NT2/D1 (cell line): ENCODE results near the gene CD83.

Source experiments
- DNase-seq: peaks from one replicate; pipeline ENCODE4 v3.0.0-alpha.2; 2011; ENCODE audit warnings: low read depth, low spot score
- H3K27me3 ChIP-seq: 2 replicates; pipeline ENCODE4 v1.6.0; 2011; ENCODE audit warnings: mild to moderate bottlenecking; ENCODE audit not compliant: insufficient read length, insufficient read depth
- H3K36me3 ChIP-seq: 2 replicates; pipeline ENCODE4 v1.6.1; 2011; ENCODE audit warnings: mild to moderate bottlenecking, low read length, mixed read lengths; ENCODE audit not compliant: insufficient read depth, insufficient read length
- H3K4me1 ChIP-seq: 2 replicates; pipeline ENCODE4 v1.5.1; 2011; ENCODE audit not compliant: insufficient read depth, insufficient read length
- H3K4me3 ChIP-seq: 2 replicates; pipeline ENCODE4 v1.5.1; 2011; ENCODE audit warnings: low read depth; ENCODE audit not compliant: insufficient read length
- H3K9ac ChIP-seq: 2 replicates; pipeline ENCODE4 v1.6.0; 2011; ENCODE audit warnings: low read depth; ENCODE audit not compliant: insufficient read length
- H3K9me3 ChIP-seq: 2 replicates; pipeline ENCODE4 v1.5.1; 2011; ENCODE audit warnings: mild to moderate bottlenecking, low read length; ENCODE audit not compliant: insufficient read depth
- SUZ12 ChIP-seq: IDR thresholded peaks from 2 replicates; pipeline ENCODE4 v1.6.1; 2011; ENCODE audit not compliant: insufficient read length, insufficient read depth; ENCODE audit errors: extremely low read depth
- YY1 ChIP-seq: IDR thresholded peaks from 2 replicates; pipeline ENCODE4 v1.6.1; 2011; ENCODE audit not compliant: insufficient read length, insufficient read depth
- ZNF274 ChIP-seq: IDR thresholded peaks from 2 replicates; pipeline ENCODE4 v1.6.1; 2011; ENCODE audit warnings: mild to moderate bottlenecking, low read depth, low read length

The CD83 gene

DNA sequence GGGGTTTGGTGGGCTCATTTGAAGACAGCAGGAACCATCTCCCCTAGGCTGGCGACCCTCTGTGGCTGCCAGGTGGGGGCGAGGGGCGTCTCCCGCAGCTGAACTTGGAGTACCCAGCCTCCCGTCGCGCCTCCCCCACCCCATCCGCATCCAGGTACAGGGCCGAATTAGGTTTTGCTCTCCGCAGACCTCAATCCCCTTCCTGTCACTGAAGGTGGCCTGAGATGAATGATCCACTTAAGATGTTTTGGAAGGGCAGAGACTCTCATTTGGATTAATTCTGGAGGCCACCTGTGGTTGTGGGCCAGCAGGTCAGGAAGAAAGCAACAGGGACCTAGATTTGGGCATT is 493 bp downstream of the CD83 start:
- H3K4me1 ChIP-seq, result no peaks in the 10 kb centered on the region
- H3K9me3 ChIP-seq, result no peaks in the 10 kb centered on the region
- H3K36me3 ChIP-seq, result no peaks in the 10 kb centered on the region
- H3K27me3 ChIP-seq, result peaks cover 28% of the 10 kb centered on the region
- H3K4me3 ChIP-seq, result peak overlapping the region; percentile 61
- peak overlapping the region; percentile 74 for H3K9ac ChIP-seq
- TF ChIP-seq ZNF274, result no peak
- no peak for TF ChIP-seq SUZ12
- TF ChIP-seq YY1, result no peak
- no peak for DNase-seq

DNA sequence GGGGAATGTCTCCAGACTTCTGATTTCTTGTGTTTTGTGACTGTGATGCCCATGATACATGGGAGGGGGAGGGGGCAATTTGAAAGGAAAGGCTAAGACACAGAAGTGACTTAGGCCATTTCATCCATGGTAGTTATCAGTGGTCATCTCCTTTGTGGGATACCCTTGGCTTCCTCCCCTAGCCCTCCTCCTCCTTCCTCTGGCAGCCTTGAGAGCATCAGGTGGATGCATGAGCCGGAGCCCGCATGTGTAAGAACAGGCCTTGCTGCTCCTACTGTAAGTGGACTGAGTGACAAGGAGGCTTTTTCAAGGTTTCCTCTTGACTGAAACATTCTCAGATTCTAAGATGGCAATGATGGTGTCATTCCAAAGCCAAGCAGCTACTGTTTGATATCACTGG is 874 bp downstream of the CD83 start:
- Histone ChIP-seq H3K4me3 (peak overlapping the region; percentile 61), H3K27me3 (peaks cover 28% of the 10 kb centered on the region), H3K4me1 (no peaks in the 10 kb centered on the region), H3K9ac (peak overlapping the region; percentile 74), H3K9me3 (no peaks in the 10 kb centered on the region), H3K36me3 (no peaks in the 10 kb centered on the region)
- no peak for DNase-seq
- TF ChIP-seq YY1, result no peak
- TF ChIP-seq ZNF274, result no peak

DNA sequence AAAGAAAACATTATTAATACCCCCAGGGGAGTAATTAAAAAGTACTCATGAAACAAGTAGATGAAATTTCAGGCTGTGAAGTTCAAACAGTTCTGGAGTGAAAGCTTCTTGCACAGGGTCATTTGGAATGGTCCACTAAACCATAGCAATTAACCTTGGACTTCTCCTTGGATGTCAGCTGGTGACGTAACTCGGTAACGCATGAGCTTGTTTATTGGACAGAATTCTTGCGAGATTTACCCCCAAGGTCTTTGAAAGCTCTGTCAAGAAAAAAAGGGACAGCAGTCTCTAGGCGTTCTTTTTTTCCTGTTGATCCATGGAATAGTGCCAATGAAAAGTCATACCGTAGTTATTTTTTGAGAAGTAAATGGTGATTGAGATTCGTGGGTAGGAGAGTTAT is 2.2 kb downstream of the CD83 start:
- no peak for TF ChIP-seq SUZ12
- no peak for TF ChIP-seq YY1
- TF ChIP-seq ZNF274, result no peak
- no peaks in the 10 kb centered on the region for H3K36me3 ChIP-seq
- no peak overlapping the region for H3K9ac ChIP-seq
- no peak overlapping the region for H3K4me3 ChIP-seq
- DNase-seq, result no peak
- no peaks in the 10 kb centered on the region for H3K9me3 ChIP-seq
- no peaks in the 10 kb centered on the region for H3K4me1 ChIP-seq
- peaks cover 28% of the 10 kb centered on the region for H3K27me3 ChIP-seq

DNA sequence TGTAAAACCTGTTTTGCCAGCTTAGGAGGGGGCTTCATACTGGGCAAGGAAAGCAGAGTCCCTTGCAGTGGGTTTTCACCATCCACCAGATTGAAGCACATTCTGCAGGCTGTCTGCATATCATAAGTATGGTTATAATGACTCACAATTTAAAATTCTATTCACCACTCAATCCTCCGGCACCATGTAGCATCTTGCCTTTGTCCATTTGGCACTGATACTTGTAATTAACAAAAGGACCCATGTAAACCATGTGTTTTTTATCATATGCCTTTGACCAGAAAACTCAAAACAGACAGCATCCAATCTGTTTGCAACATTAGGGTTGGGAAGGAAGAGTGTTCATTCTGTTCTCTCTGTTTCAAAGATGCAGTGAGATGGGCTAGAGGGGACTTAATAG is 3.0 kb downstream of the CD83 start:
- no peaks in the 10 kb centered on the region for H3K36me3 ChIP-seq
- no peak for DNase-seq
- TF ChIP-seq YY1 (no peak), ZNF274 (no peak)
- no peaks in the 10 kb centered on the region for H3K9me3 ChIP-seq
- H3K27me3 ChIP-seq, result peaks cover 28% of the 10 kb centered on the region
- no peak overlapping the region for H3K9ac ChIP-seq
- H3K4me3 ChIP-seq, result no peak overlapping the region
- H3K4me1 ChIP-seq, result no peaks in the 10 kb centered on the region

DNA sequence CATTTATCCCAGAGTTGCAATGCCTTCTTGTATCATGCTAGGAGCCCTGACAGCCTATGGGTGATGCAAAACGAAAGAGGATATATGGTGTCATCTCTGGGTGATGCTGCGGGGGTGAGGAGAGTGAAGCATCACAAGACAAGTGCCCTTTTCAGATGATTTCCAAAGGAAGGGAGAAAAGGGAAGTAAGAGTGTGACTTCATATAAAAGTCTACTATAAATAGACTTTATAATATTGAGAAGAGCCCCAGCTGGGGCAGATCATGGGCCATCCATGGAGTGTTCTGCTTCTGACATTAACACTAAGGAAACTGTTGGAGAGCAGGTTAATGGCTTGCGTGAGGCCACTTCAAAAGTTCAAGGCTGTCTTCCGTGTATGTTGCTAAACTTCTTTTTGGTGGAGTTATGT is 4.4 kb downstream of the CD83 start:
- DNase-seq, result no peak
- H3K36me3 ChIP-seq, result no peaks in the 10 kb centered on the region
- H3K9me3 ChIP-seq, result no peaks in the 10 kb centered on the region
- TF ChIP-seq SUZ12 (no peak), ZNF274 (no peak), YY1 (no peak)
- peaks cover 20% of the 10 kb centered on the region for H3K27me3 ChIP-seq
- no peaks in the 10 kb centered on the region for H3K4me1 ChIP-seq
- H3K4me3 ChIP-seq, result no peak overlapping the region
- H3K9ac ChIP-seq, result no peak overlapping the region

DNA sequence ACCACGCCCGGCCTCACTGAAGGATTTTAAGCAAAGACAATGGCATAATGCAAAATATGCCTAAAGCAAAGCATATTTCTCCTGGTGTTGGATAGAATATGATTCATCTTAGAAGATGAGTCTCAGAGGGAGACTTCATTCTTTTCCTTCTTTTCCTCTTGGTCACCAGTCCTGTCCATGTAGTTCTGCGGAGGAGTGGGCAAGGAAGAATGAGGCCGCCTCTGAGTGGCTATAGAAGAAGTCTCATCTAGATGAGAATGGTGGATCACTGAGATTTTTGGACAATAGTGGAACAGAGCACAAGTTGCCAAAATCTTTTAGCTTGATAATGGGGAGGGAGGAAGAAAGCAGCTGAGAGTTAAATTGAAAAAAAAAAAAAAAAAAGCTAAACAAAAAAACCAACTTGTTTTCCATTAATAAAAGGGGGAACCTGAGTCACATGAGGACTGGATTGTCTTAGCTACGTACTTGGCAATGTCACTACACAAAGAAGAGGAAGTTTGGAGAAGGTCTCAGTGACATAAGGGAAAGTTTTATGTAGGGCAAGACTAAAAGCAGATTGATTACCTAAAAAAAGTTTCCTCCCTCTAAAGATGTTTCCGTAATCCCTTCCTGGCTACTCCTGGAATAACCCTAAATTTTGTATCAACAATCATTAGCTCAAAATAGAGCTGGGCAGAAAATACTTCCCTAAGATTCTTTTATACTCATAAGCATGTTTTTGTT is 6.0 kb downstream of the CD83 start:
- no peak for DNase-seq
- no peaks in the 10 kb centered on the region for H3K9me3 ChIP-seq
- H3K9ac ChIP-seq, result no peak overlapping the region
- H3K4me3 ChIP-seq, result no peak overlapping the region
- TF ChIP-seq ZNF274, result no peak
- no peaks in the 10 kb centered on the region for H3K4me1 ChIP-seq
- H3K36me3 ChIP-seq, result no peaks in the 10 kb centered on the region
- peaks cover 6% of the 10 kb centered on the region for H3K27me3 ChIP-seq

DNA sequence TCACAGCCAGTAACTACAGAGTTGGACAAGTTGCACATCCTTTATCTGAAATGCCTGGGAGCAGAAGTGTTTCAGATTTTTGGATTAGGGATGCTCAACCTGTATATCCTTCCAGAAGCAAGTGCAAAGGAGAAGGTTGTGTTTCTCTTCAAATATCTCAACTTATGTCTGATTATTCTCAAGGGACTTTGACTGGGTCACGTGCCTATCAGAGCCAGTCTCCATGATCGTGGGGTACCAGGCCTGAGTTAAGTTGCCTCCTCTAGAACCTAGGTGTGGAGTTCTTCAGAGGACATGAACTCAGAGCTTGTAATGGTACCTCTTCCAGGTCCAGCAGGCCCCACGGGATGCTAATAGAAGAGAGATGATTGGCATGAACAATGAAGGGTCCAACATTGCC is 7.8 kb downstream of the CD83 start:
- H3K36me3 ChIP-seq, result no peaks in the 10 kb centered on the region
- H3K9me3 ChIP-seq, result no peaks in the 10 kb centered on the region
- H3K4me3 ChIP-seq, result no peak overlapping the region
- no peak overlapping the region for H3K9ac ChIP-seq
- H3K4me1 ChIP-seq, result no peaks in the 10 kb centered on the region
- no peak for DNase-seq
- TF ChIP-seq YY1 (no peak), SUZ12 (no peak), ZNF274 (no peak)
- H3K27me3 ChIP-seq, result no peaks in the 10 kb centered on the region

DNA sequence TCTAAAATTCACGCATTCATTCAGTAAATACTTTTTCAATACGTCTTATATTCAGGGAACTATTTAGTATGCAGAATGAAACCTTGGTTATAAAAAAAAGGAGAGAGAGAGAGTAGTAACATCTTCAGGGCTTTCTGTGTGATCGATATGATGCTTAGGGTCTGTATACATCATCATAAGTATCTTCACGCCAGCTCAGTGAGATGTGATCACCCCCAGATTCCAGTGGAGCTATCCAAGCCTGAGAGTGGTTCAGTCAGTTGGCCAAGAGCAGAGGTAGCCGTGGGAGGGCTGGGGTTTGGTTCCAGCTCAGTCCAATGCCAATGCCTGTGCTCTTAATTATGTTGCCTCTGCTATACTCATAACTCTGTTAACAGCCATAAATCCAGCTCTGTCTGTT is 8.6 kb downstream of the CD83 start:
- no peaks in the 10 kb centered on the region for H3K9me3 ChIP-seq
- H3K4me3 ChIP-seq, result no peak overlapping the region
- no peak for TF ChIP-seq SUZ12
- TF ChIP-seq ZNF274, result no peak
- no peak for TF ChIP-seq YY1
- no peak for DNase-seq
- H3K36me3 ChIP-seq, result no peaks in the 10 kb centered on the region
- H3K9ac ChIP-seq, result no peak overlapping the region
- H3K27me3 ChIP-seq, result no peaks in the 10 kb centered on the region
- no peaks in the 10 kb centered on the region for H3K4me1 ChIP-seq
